ENCODE measurements around the gene PCNX1.
"Not testable (repeated sequence)": the region's sequence is repeated elsewhere in the genome, so short reads cannot be mapped to it uniquely, and the experiment has no call there.

PCNX1 gene

DNA sequence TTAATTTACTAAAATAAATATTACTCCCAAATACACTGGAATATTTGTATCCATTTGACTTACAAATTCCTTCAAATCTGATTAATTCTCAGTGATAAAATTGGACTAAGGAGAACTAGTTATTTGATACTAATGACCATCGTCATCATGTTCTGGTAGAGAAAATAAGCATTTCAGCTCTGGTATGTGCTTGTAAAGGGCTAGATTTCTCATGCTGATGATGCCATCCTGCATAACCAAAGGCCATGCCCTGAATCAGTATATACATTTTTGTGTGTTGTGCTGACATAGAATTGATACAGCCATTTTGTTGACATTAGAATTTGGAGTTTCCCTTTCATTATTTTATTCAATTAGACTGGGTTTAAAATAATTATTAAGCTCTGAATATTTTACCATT, 148.9 kb downstream of the PCNX1 start:
- Mint-ChIP-seq H3K27me3 (no peaks in the 10 kb centered on the region), H3K4me3 (no peak overlapping the region), H3K27ac (no peak overlapping the region), H3K9me3 (no peaks in the 10 kb centered on the region), H3K36me3 (peaks cover 18 to 32% of the 10 kb centered on the region in 2 donors), H3K4me1 (no peaks in the 10 kb centered on the region)
- no peak for DNase-seq
- ATAC-seq (replicated peaks), result no peak

DNA sequence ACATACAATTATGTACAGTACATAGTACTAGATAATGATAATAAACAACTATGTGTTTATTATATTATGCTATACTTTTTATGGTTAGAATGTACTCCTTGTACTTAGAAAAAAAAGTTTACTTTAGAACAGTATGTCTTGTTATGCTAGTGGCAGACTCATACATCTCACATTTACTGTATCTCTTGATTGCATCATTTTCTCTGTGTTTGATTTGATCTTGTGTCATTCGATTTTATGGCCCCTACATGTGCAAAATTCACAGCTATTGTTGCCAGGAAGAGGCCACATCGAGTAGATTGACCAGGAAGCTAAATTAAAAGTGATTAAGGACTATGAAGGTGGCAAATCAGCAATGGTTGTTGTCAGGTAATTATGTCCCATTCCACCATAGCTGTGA, 153.0 kb downstream of the PCNX1 start:
- ATAC-seq (replicated peaks), result no peak
- peaks cover 1 to 2% of the 10 kb centered on the region in 2 donors for H3K9me3 Mint-ChIP-seq
- no peaks in the 10 kb centered on the region for H3K27me3 Mint-ChIP-seq
- DNase-seq, result no peak
- H3K4me1 Mint-ChIP-seq, result peaks cover 0 to 3% of the 10 kb centered on the region in 2 donors
- peaks cover 35 to 45% of the 10 kb centered on the region in 2 donors for H3K36me3 Mint-ChIP-seq
- no peak overlapping the region for H3K27ac Mint-ChIP-seq
- H3K4me3 Mint-ChIP-seq, result no peak overlapping the region

DNA sequence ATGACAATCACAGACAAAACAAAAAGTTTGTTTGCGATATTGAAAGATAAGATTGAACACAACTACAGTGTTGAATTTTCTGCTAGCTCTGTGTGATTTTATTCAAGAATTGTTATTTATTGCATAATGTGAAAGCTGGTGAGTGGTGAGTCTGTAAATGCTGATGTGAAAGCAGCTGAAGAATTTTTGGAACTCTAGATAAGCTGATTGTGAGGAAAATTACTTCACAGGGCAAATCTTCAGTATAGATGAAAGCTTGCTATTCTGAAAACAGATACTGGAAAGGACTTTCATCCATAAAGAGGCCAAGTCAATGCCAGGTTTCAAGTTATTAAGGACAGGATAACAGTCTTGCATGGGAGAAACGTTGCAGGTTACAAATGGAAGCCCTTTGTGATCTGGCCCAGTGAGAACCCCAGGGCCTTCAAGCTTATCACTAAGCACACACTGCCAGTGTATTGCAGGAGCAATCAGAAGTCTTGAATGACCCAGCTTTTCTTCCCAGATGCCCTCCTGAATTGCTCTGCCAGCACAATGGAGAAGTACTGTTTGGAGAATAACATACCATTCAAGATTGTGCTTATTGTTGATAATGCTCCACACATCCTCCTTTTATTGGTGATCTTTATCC, 153.7 kb downstream of the PCNX1 start:
- Mint-ChIP-seq H3K27ac (no peak overlapping the region), H3K27me3 (no peaks in the 10 kb centered on the region), H3K4me3 (no peak overlapping the region), H3K4me1 (peaks cover 0 to 5% of the 10 kb centered on the region in 2 donors), H3K36me3 (peaks cover 42 to 52% of the 10 kb centered on the region in 2 donors), H3K9me3 (peaks cover 3 to 5% of the 10 kb centered on the region in 2 donors)
- ATAC-seq (replicated peaks) (no peak), DNase-seq (no peak)

DNA sequence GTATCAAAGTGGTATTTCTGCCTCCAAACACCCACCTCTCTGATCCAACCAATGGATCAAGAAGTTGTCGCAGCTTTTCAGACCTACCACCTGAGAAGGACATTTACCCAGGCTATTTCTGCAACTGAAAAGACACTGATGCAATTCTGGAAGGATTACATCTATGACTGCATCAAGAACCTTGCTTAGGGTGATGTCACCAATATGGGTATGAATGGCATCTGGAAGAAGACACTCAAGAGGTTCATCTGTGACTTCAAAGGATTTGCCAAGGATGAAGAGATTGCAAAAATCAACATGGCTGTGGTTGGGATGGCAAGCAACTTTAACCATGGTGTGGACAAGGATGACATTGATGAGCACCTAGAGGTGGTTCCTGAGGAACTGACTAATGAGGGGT, 154.2 kb downstream of the PCNX1 start:
- H3K36me3 Mint-ChIP-seq, result peaks cover 47 to 57% of the 10 kb centered on the region in 2 donors
- peaks cover 0 to 5% of the 10 kb centered on the region in 2 donors for H3K4me1 Mint-ChIP-seq
- DNase-seq (no peak), ATAC-seq (replicated peaks) (no peak)
- H3K9me3 Mint-ChIP-seq, result peaks cover 3 to 5% of the 10 kb centered on the region in 2 donors
- H3K4me3 Mint-ChIP-seq, result no peak overlapping the region
- H3K27ac Mint-ChIP-seq, result no peak overlapping the region
- H3K27me3 Mint-ChIP-seq, result no peaks in the 10 kb centered on the region

DNA sequence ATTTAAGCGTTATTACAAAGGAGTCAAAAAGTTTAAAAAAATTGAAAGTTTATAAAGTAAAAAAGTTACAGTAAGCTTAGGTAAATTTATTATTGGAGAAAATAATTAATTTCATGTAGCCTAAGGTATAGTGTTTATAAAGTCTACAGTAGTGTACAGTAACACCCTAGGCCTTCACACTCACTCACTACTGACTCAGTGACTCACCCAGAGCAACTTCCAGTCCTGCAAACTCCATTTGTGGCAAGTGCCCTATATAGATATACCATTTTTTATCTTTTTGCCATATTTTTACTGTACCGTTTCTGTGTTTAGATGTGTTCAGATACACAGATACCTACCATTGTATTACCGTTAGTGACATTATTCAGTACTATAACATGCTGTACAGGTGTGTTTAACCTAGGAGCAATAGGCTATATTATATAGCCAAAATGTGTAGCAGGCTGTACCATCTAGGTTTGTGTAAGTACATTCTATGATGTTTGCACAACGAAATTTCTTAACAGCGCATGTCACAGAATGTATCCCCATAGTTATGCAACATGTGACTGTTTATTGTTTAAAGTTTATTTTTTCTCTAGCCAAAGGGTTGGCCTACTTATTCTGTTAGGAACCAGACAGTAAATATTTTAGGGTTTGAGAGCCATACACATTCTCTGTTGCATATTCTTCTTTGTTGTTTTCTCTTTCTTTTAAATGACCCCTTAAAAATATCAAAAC, 155.5 kb downstream of the PCNX1 start:
- Mint-ChIP-seq H3K4me3 (no peak overlapping the region), H3K4me1 (peaks cover 0 to 5% of the 10 kb centered on the region in 2 donors), H3K27ac (no peak overlapping the region), H3K9me3 (peaks cover 3 to 5% of the 10 kb centered on the region in 2 donors), H3K27me3 (no peaks in the 10 kb centered on the region), H3K36me3 (peaks cover 50 to 66% of the 10 kb centered on the region in 2 donors)
- ATAC-seq (replicated peaks) (no peak), DNase-seq (no peak)

DNA sequence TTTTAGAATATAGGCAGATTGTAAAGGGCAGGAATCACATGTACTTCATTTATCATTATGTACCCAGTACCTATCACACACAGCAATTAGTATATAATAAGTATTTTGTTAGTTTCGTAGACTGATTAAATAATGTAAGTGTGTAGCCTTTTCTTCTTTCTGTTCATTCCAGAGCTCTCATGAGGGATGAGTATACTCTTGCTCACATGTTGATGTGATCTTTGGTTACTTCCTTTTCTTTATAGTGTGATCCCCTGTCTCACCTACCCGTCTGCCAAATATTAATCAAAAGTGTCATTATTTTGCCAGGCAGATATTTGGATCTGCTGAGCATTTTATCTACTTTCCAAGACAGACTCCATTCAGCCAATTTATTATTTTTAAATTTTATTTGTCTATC, 156.1 kb downstream of the PCNX1 start:
- Mint-ChIP-seq H3K9me3 (peaks cover 3 to 5% of the 10 kb centered on the region in 2 donors), H3K27me3 (no peaks in the 10 kb centered on the region), H3K4me3 (no peak overlapping the region), H3K27ac (no peak overlapping the region), H3K36me3 (peaks cover 46 to 64% of the 10 kb centered on the region in 2 donors), H3K4me1 (peaks cover 0 to 5% of the 10 kb centered on the region in 2 donors)
- no peak for ATAC-seq (replicated peaks)
- no peak for DNase-seq

DNA sequence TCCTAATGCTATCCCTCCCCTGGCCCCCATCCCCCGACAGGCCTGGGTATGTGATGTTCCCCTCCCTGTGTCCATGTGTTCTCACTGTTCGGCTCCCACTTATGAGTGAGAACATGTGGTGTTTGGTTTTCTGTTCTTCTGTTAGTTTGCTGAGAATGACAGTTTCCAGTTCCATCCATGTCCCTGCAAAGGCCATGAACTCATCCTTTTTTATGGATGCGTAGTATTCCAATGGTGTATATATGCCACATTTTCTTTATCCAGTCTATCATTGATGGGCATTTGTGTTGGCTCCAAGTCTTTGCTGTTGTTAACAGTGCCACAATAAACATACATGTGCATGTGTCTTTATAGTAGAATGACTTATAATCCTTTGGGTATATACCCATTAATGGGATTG, 157.5 kb downstream of the PCNX1 start:
- peaks cover 44 to 67% of the 10 kb centered on the region in 2 donors for H3K36me3 Mint-ChIP-seq
- DNase-seq; H3K27me3 Mint-ChIP-seq; H3K4me1 Mint-ChIP-seq; H3K27ac Mint-ChIP-seq; H3K9me3 Mint-ChIP-seq; ATAC-seq (replicated peaks); H3K4me3 Mint-ChIP-seq: not testable (repeated sequence)

DNA sequence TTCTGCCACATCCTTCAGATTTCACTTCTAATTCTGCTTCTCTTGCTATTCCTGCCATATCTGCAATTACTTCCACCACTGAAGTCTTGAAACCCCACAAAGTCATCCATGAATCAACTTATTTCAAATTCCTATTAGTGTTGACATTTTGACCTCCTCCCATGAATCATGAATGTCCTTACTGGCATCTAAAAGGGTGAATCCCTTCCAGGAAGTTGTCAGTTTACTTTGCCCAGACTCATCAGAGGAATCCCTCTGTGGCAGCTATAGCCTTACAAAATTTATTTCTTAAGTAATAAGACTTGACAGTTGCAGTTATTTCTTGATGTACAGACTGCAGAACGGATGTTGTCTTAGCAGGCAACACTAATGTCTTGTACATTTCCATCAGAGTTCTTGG, 162.9 kb downstream of the PCNX1 start:
- Mint-ChIP-seq H3K27me3 (no peaks in the 10 kb centered on the region), H3K4me1 (peaks cover 3 to 12% of the 10 kb centered on the region in 2 donors), H3K27ac (no peak overlapping the region), H3K4me3 (no peak overlapping the region), H3K9me3 (peaks cover 2 to 5% of the 10 kb centered on the region in 2 donors), H3K36me3 (peaks cover 50 to 68% of the 10 kb centered on the region in 2 donors)
- ATAC-seq (replicated peaks), result no peak
- DNase-seq, result no peak

DNA sequence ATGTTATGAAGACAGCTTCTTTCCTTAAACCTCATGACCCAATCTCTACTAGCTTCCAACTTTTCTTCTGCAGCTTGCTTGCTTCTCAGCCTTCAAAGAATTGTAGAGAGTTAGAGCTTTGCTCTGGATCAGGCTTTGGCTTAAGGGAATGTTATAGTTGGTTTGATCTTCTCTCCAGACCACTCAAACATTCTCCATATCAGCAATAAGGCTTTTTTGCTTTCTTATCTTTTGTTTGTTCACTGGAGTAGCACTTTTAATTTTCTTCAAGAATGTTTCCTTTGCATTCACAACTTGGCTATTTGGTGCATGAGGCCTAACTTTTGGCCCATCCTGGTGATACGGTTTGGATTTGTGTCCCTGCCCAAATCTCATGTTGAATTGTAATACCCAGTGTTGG, 163.8 kb downstream of the PCNX1 start:
- DNase-seq, result no peak
- Mint-ChIP-seq H3K4me3 (no peak overlapping the region), H3K36me3 (peaks cover 45 to 63% of the 10 kb centered on the region in 2 donors)

DNA sequence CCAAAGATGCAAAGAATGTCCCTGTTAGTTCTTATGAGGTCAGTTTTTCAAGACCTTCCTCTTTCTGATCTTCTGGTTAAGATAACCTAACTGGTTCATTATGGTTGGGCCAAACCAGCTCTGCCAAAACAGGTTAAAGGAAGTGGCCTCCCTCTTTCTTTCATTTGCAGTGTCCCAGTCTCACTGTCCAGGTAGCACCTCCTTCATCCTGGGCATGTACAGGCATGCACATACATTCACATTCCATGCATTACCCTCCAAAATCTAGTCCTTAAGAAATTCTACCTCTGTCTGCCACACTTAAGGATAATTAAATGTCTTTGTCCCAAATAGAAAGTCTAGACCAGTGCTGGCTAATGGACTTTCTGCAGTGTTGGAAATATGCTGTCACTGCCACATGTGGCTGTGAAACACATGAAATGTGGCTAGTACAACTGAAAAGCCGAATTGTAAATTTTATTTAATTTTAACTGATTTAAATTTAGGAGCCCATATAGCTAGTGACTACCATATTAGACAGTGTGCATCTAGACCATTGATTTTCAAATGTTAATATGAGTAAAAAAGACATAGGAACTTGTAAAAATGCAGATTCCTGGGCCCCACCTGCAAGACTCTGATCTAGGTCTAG, 169.3 kb downstream of the PCNX1 start:
- Mint-ChIP-seq H3K4me3 (no peak overlapping the region), H3K27me3 (no peaks in the 10 kb centered on the region), H3K27ac (no peak overlapping the region), H3K4me1 (no peaks in the 10 kb centered on the region), H3K36me3 (peaks cover 67 to 79% of the 10 kb centered on the region in 2 donors), H3K9me3 (peaks cover 11 to 13% of the 10 kb centered on the region in 2 donors)
- no peak for DNase-seq
- ATAC-seq (replicated peaks), result no peak

More for the DNA sequence above, 163.8 kb downstream of the PCNX1 start:
- H3K27ac Mint-ChIP-seq, result no peak overlapping the region
- H3K27me3 Mint-ChIP-seq, result no peaks in the 10 kb centered on the region
- no peaks in the 10 kb centered on the region for H3K9me3 Mint-ChIP-seq
- no peak for ATAC-seq (replicated peaks)
- peaks cover 3 to 10% of the 10 kb centered on the region in 2 donors for H3K4me1 Mint-ChIP-seq

DNA sequence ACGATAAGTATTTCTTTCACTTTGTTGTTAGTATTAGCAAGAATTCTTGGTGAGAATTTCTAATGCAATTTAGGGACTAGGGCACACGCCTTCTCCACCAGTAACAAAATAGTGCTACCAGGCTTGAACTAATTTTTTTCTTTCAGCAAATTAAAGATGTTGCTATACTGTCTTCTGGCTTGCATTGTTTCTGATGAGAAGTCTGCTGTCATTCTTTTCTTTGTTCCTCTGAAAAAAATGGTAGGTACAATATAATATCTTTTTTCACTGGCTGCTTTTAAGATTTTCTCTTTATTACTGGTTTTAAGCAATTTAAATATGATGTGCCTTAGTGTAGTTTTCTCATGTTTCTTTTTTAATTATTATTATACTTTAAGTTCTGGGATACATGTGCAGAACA, 171.2 kb downstream of the PCNX1 start:
- ATAC-seq (replicated peaks) (no peak), DNase-seq (no peak)
- H3K4me1 Mint-ChIP-seq, result peaks cover 0 to 2% of the 10 kb centered on the region in 2 donors
- no peaks in the 10 kb centered on the region for H3K27me3 Mint-ChIP-seq
- peaks cover 72 to 84% of the 10 kb centered on the region in 2 donors for H3K36me3 Mint-ChIP-seq
- H3K27ac Mint-ChIP-seq, result no peak overlapping the region
- H3K9me3 Mint-ChIP-seq, result peaks cover 11 to 13% of the 10 kb centered on the region in 2 donors
- H3K4me3 Mint-ChIP-seq, result no peak overlapping the region

DNA sequence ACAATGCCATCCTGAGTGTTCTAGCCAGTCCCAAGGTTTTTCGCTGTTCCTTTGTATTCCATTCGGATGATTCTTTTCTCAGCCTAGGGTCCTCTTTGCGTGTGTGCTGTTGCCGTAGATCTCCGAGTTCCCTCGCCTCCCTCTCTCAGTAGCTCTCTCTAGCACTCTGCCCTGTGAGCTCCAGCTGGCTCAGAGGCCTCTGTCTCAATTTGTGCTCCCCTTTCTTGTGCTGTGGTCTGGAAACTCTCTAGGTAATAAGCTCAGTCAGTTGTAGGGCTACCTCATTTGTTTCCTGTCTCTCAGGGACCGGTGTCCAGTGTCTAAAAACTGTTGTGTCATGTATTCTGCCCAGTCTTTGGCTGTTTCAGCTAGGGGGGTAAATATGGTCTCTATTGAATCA, 179.3 kb downstream of the PCNX1 start:
- ATAC-seq (replicated peaks) (no peak), DNase-seq (no peak)
- Mint-ChIP-seq H3K27me3 (no peaks in the 10 kb centered on the region), H3K9me3 (no peaks in the 10 kb centered on the region), H3K4me1 (peaks cover 0 to 2% of the 10 kb centered on the region in 2 donors), H3K27ac (no peak overlapping the region), H3K36me3 (peaks cover 36 to 47% of the 10 kb centered on the region in 2 donors), H3K4me3 (no peak overlapping the region)

DNA sequence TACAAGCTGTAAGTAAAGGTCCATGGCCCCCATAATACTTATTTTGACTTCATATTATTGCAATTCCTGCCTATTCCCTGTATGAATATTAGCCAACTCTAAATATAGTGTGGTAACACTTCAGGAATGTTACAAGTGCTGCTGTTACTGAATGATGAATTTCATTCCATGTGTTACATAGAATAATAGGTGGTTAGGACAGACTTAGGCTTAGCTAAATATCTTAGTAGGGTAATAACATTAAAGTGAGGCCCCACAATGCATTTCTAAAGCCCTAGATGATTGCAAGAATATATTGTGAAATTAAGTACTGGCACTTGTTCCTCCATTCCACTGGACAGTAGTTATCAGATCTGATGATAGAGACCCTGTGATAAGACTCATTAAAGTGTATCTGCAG, 182.7 kb downstream of the PCNX1 start:
- ATAC-seq (replicated peaks), result no peak
- Mint-ChIP-seq H3K4me3 (no peak overlapping the region), H3K9me3 (no peaks in the 10 kb centered on the region), H3K4me1 (peaks cover 0 to 2% of the 10 kb centered on the region in 2 donors), H3K27ac (no peak overlapping the region), H3K27me3 (no peaks in the 10 kb centered on the region), H3K36me3 (peaks cover 39 to 44% of the 10 kb centered on the region in 2 donors)
- DNase-seq, result no peak

DNA sequence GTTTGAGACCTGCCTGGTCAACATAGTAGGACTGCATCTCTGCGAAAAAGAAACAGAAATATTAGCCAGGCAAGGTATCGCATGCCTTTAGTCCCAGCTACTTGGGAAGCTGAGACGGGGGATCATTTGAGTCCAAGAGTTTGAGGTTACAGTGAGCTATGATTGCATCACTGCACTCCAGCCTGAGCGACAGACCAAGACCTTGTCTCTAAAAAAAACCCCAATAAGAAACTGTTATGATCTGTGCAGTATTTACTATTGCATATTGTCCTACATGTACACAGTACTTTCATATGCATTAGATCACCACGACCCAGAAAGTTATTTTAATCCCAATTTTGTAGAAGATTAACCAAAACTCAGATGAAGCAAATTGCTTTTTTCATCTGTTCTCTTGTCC, 187.5 kb downstream of the PCNX1 start:
- Mint-ChIP-seq H3K9me3 (peaks cover 0 to 4% of the 10 kb centered on the region in 2 donors), H3K36me3 (peaks cover 30 to 51% of the 10 kb centered on the region in 2 donors), H3K4me3 (no peak overlapping the region), H3K4me1 (peaks cover 2 to 4% of the 10 kb centered on the region in 2 donors), H3K27me3 (no peaks in the 10 kb centered on the region), H3K27ac (peak overlapping the region; percentile 31)
- ATAC-seq (replicated peaks) (no peak), DNase-seq (no peak)

Data from stimulated activated naive B cell treated with anti-CD40 and anti-IgM and Interleukin-4, amounts not matched to agents 10 μg/mL and 1 μg/mL and 100 μg/mL, for 72 hours (primary cell).